Loucy (cell line): ENCODE results near the gene SNX3.

Experiments used
- H2AFZ ChIP-seq: fragments of 200-600 bp; sonication (generic); 2 replicates; pipeline ENCODE4 v1.6.0; 2016; ENCODE audit warnings: antibody characterized with exemption, mild to moderate bottlenecking, low read length, moderate library complexity
- H3F3A ChIP-seq: fragments of 200-600 bp; 2 replicates; pipeline ENCODE4 v1.6.0; 2016; ENCODE audit warnings: antibody characterized with exemption, low read depth, mild to moderate bottlenecking
- H3K27me3 ChIP-seq: fragments of 200-600 bp; sonication (generic); 2 replicates; pipeline ENCODE4 v1.6.1; 2014; ENCODE audit warnings: low read length, mild to moderate bottlenecking; ENCODE audit not compliant: insufficient read depth, poor library complexity, severe bottlenecking
- H3K36me3 ChIP-seq: fragments of 200-600 bp; sonication (generic); 2 replicates; pipeline ENCODE4 v1.6.1; 2016; ENCODE audit warnings: low read length; ENCODE audit not compliant: insufficient read depth
- H3K4me1 ChIP-seq: fragments of 200-600 bp; sonication (generic); 2 replicates; pipeline ENCODE4 v1.5.1; 2014; ENCODE audit warnings: low read length, mild to moderate bottlenecking; ENCODE audit not compliant: insufficient read depth, poor library complexity, severe bottlenecking
- H3K4me2 ChIP-seq: fragments of 200-600 bp; sonication (generic); 2 replicates; pipeline ENCODE4 v1.6.0; 2014; ENCODE audit warnings: antibody characterized with exemption, low read length, low read depth, mild to moderate bottlenecking; ENCODE audit not compliant: poor library complexity, severe bottlenecking
- H3K4me3 ChIP-seq: fragments of 200-600 bp; sonication (generic); 2 replicates; pipeline ENCODE4 v1.5.1; 2014; ENCODE audit warnings: low read length, mild to moderate bottlenecking, mixed read lengths; ENCODE audit not compliant: poor library complexity, severe bottlenecking
- H3K79me2 ChIP-seq: fragments of 200-600 bp; sonication (generic); 2 replicates; pipeline ENCODE4 v1.6.1; 2014; ENCODE audit warnings: low read length; ENCODE audit not compliant: insufficient read depth
- H3K9ac ChIP-seq: fragments of 200-600 bp; sonication (generic); 2 replicates; pipeline ENCODE4 v1.6.0; 2014; ENCODE audit warnings: mild to moderate bottlenecking, low read depth, low read length, moderate library complexity; ENCODE audit not compliant: poor library complexity, severe bottlenecking
- H3K9me2 ChIP-seq: fragments of 200-600 bp; sonication (generic); replicated peaks from 2 replicates; pipeline ENCODE4 v1.6.1; 2016; ENCODE audit warnings: low read depth, low read length, mixed read lengths
- H3K9me3 ChIP-seq: fragments of 200-600 bp; sonication (generic); 2 replicates; pipeline ENCODE4 v1.6.1; 2014; ENCODE audit warnings: mild to moderate bottlenecking, antibody characterized with exemption, low read length, low read depth; ENCODE audit not compliant: insufficient read depth
- H4K20me1 ChIP-seq: fragments of 200-600 bp; sonication (generic); 2 replicates; pipeline ENCODE4 v1.6.0; 2014; ENCODE audit warnings: antibody characterized with exemption, low read length, mild to moderate bottlenecking; ENCODE audit not compliant: insufficient read depth, poor library complexity, severe bottlenecking
- CTCF ChIP-seq: fragments of 200-600 bp; sonication (generic); conservative IDR thresholded peaks from 2 replicates; pipeline ENCODE4 v1.5.1; 2014; ENCODE audit warnings: mild to moderate bottlenecking, antibody characterized with exemption, low read length
- EZH2phosphoT487 ChIP-seq: fragments of 200-600 bp; IDR thresholded peaks from 2 replicates; pipeline ENCODE4 v1.6.1; 2018; ENCODE audit warnings: antibody characterized with exemption, mild to moderate bottlenecking, moderate library complexity, borderline replicate concordance

Gene SNX3

GRCh38 chr6:108171291-108171917, 89.4 kb downstream of the SNX3 start:
- Histone ChIP-seq H3K4me1 (no peaks in the 10 kb centered on the region), H3K9me2 (no peaks in the 10 kb centered on the region), H3K79me2 (no peaks in the 10 kb centered on the region), H3K4me3 (no peak overlapping the region), H3F3A (no peaks in the 10 kb centered on the region), H2AFZ (no peak overlapping the region), H3K27me3 (no peaks in the 10 kb centered on the region), H3K36me3 (no peaks in the 10 kb centered on the region), H4K20me1 (no peaks in the 10 kb centered on the region), H3K9ac (no peak overlapping the region), H3K9me3 (no peaks in the 10 kb centered on the region), H3K4me2 (no peak overlapping the region)
- TF ChIP-seq EZH2phosphoT487 (no peak), CTCF (no peak)

GRCh38 chr6:108170332-108171290, 90.2 kb downstream of the SNX3 start:
- Histone ChIP-seq H3K9ac (no peak overlapping the region), H3K79me2 (no peaks in the 10 kb centered on the region), H4K20me1 (no peaks in the 10 kb centered on the region), H3K9me2 (no peaks in the 10 kb centered on the region), H3K4me1 (no peaks in the 10 kb centered on the region), H3K4me2 (no peak overlapping the region), H3K4me3 (no peak overlapping the region), H2AFZ (no peak overlapping the region), H3K36me3 (no peaks in the 10 kb centered on the region), H3F3A (no peaks in the 10 kb centered on the region), H3K9me3 (no peaks in the 10 kb centered on the region), H3K27me3 (no peaks in the 10 kb centered on the region)
- TF ChIP-seq EZH2phosphoT487 (no peak), CTCF (no peak)

- H4K20me1 ChIP-seq, result no peaks in the 10 kb centered on the region
- no peak overlapping the region for H2AFZ ChIP-seq
- no peaks in the 10 kb centered on the region for H3K79me2 ChIP-seq
- H3K4me3 ChIP-seq, result no peak overlapping the region
- no peaks in the 10 kb centered on the region for H3K27me3 ChIP-seq
- H3K4me2 ChIP-seq, result no peak overlapping the region
- H3K9ac ChIP-seq, result no peak overlapping the region
- H3K4me1 ChIP-seq, result no peaks in the 10 kb centered on the region
- H3K9me2 ChIP-seq, result no peaks in the 10 kb centered on the region
- no peaks in the 10 kb centered on the region for H3F3A ChIP-seq
- H3K36me3 ChIP-seq, result no peaks in the 10 kb centered on the region
- TF ChIP-seq EZH2phosphoT487, result no peak
- no peak for TF ChIP-seq CTCF
- no peaks in the 10 kb centered on the region for H3K9me3 ChIP-seq
These were observed 91.1 kb downstream of the SNX3 start for GRCh38 chr6:108169464-108170331.
